NB4 (cell line): ENCODE measurements around the gene MCTP1.

ENCODE experiments used
- DNase-seq: peaks from one replicate; pipeline ENCODE4 v3.0.0; 2010; ENCODE audit warnings: low read depth
- H3K4me3 ChIP-seq: one replicate; pipeline ENCODE4 v1.5.1; 2011; ENCODE audit warnings: mild to moderate bottlenecking, low read depth, low read length, moderate library complexity
- MYC ChIP-seq: IDR thresholded peaks from 2 replicates; pipeline ENCODE4 v1.6.1; 2011; ENCODE audit warnings: low read depth, low read length
- POLR2A ChIP-seq: IDR thresholded peaks from 2 replicates; pipeline ENCODE4 v1.6.1; 2011; ENCODE audit warnings: mild to moderate bottlenecking; ENCODE audit not compliant: insufficient read length; ENCODE audit errors: extremely low read depth
- TF ChIP-seq, protein P1 (sequence below): IDR thresholded peaks from 2 replicates; pipeline ENCODE4 v1.6.1; 2011; ENCODE audit warnings: low read depth, low read length
- TF ChIP-seq, protein P2 (sequence below): IDR thresholded peaks from one replicate; pipeline ENCODE4 v1.5.1; 2012; ENCODE audit warnings: low read depth, low read length

The MCTP1 gene

DNA sequence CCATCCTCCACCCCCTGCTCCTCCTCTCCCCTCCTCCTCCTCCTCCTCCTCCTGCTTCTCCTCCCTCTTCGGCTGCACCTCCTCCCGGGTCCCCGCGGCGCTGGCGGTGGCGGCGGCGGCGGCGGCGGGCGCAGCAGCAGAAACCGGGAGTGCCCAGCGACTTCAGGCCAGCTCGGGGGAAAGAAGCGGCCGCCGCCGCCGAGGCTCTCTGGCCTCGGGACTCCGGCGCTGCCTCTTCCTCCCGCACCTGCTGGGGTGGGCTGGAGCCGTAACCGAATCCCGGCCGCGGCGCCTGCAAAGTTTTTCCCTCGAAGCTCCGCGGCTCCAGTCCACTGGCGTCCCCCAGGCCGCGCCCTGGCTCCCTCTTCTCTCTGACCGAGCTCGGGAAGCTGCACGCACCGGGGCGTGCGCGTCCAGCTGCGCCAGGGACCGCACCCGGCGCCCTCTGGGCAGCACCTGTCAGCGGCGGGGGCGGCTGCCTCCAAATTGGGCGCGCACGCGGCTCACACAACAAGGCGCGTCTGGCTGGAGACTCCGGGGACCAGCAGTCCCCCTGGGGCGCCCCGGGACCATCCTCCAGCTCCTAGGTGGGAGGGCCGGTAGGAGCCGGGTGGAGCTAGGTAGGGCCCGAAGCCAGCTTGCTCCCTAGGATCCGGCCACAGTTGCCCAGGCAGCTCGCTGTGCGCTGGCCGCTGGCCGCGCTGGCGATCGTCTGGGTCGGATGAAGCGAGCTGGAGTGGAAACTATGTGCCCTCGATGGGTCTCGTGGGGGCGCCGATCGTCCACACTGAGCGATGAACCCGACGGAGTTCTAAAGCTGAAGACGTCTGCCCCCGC lies at the start of gene MCTP1:
Gene MCTP1 (minus strand): TSS at position 523 of the 837 bp plus-strand sequence.
- DNase-seq, result peak; percentile 52
- H3K4me3 ChIP-seq, result peak within 1 kb of the TSS; percentile 44
- TF ChIP-seq MYC (no peak), POLR2A (no peak)
- TF ChIP-seq, protein P1, sequence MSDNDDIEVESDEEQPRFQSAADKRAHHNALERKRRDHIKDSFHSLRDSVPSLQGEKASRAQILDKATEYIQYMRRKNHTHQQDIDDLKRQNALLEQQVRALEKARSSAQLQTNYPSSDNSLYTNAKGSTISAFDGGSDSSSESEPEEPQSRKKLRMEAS, result no peak
- TF ChIP-seq, protein P2, sequence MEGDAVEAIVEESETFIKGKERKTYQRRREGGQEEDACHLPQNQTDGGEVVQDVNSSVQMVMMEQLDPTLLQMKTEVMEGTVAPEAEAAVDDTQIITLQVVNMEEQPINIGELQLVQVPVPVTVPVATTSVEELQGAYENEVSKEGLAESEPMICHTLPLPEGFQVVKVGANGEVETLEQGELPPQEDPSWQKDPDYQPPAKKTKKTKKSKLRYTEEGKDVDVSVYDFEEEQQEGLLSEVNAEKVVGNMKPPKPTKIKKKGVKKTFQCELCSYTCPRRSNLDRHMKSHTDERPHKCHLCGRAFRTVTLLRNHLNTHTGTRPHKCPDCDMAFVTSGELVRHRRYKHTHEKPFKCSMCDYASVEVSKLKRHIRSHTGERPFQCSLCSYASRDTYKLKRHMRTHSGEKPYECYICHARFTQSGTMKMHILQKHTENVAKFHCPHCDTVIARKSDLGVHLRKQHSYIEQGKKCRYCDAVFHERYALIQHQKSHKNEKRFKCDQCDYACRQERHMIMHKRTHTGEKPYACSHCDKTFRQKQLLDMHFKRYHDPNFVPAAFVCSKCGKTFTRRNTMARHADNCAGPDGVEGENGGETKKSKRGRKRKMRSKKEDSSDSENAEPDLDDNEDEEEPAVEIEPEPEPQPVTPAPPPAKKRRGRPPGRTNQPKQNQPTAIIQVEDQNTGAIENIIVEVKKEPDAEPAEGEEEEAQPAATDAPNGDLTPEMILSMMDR, result no peak

DNA sequence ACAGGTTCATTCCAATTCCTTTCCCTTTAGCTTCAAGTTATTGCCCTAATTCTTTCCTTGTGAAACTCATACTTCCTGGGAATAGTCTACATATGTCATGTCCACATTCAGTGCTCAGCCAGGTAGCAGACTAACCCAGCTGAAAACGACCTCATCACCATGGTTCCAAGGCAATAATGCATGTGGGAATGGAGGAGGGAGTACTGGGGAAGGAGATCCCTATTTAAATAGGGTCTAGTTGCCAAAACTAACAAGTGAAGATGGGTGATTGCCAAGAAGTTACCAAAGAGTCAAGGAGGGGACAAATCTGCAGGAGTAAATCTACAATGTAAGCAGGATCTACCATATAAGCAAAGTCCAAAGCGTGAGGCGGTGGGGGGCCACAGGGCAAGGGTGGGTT lies 47.3 kb upstream of the MCTP1 start:
- no peak for DNase-seq
- TF ChIP-seq, protein P2, result no peak
- TF ChIP-seq, protein P1, result no peak
- no peak for TF ChIP-seq POLR2A
- TF ChIP-seq MYC, result no peak
- H3K4me3 ChIP-seq, result no peak overlapping the region

DNA sequence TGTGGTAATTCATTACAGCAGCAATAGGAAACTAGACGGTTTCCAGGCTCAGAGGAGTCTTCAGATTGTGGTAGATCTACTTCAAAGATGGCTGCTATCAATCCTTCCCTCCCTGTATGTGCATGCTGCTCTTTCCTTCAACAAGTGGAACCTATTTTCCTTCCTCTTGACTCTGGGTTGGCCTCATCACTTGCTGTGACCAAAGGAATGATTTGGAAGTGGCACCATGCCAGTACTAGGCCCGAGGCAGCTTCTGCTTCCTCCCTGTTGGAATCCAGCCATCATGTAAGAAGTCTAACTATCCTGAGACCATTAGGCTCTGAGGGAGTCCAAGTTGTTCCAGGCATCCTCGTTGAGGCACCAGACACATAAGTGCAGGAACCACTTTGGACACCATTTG lies 46.5 kb upstream of the MCTP1 start:
- TF ChIP-seq MYC (no peak), POLR2A (no peak)
- TF ChIP-seq, protein P1, result no peak
- TF ChIP-seq, protein P2, result no peak
- DNase-seq, result no peak
- no peak overlapping the region for H3K4me3 ChIP-seq

DNA sequence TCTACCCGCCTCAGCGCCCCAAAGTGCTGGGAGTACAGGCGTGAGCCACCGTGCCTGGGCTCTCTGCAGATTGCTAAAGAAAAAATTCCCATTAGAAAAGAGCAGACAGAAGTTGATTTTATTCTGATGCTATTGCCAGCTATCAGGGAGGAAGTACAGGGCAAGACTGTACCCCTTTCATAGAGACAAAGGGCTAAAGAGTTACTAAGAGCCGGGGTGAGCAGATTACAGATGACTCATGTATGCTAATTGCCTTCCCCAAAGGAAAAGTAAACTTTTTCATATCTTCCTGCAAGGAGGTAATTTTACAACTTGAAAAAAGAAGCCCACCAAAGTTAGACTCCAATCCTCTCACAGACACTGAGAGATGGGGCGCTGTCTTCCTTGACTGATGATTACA lies 42.3 kb upstream of the MCTP1 start:
- TF ChIP-seq POLR2A, result no peak
- no peak for TF ChIP-seq MYC
- TF ChIP-seq, protein P2, result no peak
- TF ChIP-seq, protein P1, result no peak
- no peak overlapping the region for H3K4me3 ChIP-seq
- no peak for DNase-seq

DNA sequence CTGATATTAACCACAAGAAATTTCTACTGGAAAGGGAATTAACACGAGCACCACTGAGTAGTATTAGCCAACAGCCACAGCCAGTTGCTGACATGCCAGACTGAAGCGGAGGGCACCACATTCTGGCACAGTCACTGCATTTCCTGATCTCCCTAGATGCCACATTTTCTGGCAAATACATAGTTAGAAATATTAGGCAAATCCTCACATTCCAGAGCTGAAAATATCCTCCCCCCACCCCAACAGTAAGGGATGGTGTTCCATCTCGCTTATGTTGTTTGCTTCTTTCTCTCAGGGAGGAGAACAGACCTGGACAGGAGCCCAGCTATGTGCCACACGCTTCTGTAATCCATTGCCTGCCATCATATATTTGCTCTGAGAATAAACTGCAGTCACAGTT lies 32.8 kb upstream of the MCTP1 start:
- DNase-seq, result no peak
- TF ChIP-seq POLR2A, result no peak
- TF ChIP-seq, protein P1, result no peak
- TF ChIP-seq, protein P2, result no peak
- H3K4me3 ChIP-seq, result no peak overlapping the region
